Stimulated activated CD4-positive, alpha-beta T cell treated with anti-CD3 and anti-CD28 coated beads, Interleukin-12 subunit alpha, Interleukin-12 subunit beta, amount 100 ng/mL, for 48 hours (primary cell): Measurements from ENCODE around the gene FBXO34.
"Not testable (repeated sequence)": the region's sequence is repeated elsewhere in the genome, so short reads cannot be mapped to it uniquely, and the experiment has no call there.

Source experiments
- DNase-seq, 3 donors: peaks; one replicate each; pipeline ENCODE4 v3.0.0-alpha.2; 2020; ENCODE audit warnings: low read depth in 2 of 3, low spot score in 1 of 3

Gene FBXO34

DNA sequence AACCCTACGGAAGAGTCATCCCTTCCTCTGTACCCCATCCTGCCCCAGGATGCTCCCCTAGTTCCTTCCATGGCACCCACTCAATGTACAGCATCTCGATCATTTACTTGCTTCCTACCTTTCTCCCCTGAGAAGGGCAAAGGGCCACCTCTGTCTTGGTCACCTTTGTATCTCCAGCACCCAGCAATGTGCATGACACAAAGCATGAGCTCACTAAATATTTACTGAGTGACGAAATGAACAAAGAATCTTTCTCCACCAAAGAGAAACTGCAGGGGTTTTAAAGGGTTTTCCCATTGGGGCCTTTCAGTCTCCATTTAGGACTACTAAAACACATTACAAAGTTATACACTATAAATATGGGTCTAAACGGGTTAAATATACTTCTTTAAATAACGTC lies 109.8 kb downstream of the FBXO34 start:
- no peak for DNase-seq

DNA sequence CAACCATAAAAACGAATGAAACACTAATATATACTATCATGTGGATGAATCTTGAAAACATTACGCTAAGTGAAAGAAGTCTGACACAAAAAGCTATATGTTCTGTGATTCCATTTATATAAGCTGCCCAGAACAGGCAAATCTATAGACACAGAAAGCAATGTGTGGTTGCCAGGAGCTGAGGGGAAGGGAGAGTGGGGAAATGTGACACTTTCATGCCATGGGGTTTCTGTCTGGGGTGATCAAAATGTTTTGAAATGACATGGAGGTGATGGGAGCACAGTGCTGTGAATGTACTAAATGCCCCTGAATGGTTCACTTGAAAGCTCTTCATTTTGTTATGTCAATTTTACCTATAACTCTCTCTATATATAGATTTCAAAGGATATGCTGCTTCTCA lies 110.3 kb downstream of the FBXO34 start:
- no peak for DNase-seq

DNA sequence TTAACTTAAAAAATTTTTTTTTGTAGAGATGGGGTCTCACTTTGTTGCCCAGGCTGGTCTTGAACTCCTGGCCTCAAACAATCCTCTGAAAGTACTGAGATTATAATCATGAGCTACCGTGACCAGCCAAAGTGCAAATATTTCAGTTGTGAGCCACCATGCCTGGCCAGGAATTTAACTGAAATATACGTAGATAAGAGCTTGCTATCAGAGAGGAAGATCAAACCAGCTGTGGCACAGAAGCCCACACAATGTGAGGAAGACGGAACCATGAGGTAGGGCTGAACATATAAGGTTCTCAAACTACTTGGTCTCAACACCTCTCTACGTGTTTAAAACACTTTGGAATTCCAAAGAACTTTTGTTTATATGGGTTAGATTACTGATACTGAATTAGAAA lies 111.3 kb downstream of the FBXO34 start:
- DNase-seq = no peak

DNA sequence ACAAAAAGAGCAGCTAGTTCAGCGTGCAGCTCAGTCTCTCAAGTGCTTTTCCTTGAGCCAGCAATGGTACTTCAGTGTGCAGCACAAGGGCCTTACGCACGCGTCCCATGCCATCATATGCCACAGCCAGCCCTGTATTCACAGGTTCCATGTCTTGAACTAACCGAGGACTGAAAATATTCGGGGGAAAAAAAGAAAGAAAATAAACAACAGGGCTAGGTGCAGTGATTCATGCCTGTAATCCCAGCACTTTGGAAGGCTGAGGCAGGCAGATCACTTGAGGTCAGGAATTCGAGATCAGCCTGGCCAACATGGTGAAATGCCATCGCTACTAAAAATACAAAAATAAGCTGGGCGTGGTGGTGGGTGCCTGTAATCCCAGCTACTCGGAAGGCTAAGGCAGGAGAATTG lies 111.8 kb downstream of the FBXO34 start:
- DNase-seq = not testable (repeated sequence)

DNA sequence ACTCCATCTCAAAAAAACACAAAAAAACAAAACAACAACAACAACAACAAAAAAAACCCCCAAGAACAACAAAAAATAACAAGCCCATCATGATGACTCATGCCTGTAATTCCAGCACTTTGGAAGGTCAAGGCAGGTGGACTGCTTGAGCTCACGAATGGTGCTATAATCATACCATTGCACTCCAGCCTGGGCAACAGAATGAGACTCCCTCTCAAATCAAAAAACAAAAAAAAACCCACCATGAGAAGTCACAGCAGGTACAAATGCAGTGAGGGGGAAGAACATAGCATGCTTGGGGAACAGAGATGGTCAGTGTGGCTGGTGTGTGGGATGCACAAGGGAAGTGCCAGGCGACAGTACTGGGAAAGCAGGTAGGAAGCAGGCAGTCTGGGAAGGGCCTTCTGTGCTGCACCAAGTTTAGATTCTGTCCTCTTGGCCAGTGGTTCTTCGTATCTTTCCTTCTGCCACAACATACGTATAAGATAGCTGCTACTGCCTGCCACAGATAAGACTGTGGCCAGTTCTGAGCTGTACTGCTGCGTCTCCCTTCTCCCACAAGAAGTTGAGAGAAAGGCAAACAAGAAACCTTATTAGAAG lies 112.4 kb downstream of the FBXO34 start:
- no peak for DNase-seq

DNA sequence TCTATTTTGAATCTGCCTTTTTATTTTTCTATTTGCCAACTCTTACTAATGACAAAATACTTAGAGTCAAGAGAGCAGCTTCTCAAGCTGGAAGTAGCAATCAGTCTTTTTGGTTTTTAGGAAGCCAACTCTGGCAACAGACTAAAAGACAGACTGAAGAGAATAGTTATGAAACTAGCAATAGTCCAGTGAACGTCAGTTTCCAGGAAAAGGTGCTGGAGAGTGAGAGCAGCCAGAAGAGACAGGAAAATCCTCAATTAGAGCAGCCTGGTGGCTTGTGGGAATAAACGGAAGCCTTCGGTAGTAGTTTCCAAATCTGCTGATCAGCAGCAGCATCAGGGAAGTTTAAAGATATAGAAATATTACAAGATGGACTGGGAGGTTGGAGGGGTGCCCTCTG lies 113.3 kb downstream of the FBXO34 start:
- no peak for DNase-seq

DNA sequence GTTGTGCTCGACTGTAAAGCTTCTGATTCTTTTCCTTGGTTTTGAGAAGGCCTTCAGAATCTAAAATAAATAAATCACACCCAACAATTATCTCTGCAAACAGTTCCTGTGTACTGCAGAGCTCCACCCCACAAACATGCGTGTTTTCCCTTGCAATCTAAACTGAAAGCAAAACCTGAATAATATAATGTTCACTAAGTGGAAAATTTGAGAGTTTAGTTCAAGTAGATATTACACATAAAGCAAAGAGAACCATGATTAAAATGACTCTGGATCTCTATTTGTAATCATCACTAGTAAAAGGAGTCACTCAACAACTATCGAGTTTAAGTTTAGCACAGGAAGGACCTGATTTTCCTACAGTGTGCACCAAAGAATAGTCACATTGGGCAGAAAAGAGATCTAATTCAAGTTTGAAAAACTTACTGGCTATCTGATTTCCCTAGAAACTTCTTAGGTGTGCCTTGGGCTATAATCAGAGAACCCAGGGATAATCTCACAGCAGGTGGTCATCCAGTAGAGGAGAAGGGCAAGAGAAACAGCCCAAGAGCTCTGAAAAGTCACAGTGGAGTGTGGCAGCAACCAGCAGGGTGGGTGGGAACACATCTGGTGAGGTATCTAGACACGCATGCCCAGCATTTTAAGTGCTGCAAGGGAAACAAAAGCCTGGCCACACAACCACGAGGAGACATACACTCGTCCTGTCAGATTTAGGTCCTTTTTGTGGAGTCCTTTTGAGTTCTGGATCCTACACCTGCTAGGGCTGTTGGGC lies 115.0 kb downstream of the FBXO34 start:
- no peak for DNase-seq

DNA sequence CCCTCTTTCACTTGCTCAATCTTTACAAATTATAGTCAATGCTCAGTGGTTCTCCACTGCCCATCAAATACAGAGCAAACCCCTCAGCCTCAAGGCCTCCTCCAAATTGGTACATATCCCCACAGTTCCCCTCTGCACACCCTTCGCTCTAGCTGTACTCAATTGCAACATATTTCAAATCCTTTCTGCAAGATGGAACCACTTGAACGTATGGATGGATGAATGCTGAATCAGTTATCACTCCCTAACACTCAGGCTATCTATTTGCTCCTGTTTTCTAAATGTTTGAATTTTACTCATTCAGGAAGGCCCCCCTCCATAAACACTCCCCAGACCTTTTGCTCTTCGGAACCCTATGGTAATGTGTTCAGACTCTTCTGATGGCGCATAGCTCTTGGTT lies 115.9 kb downstream of the FBXO34 start:
- DNase-seq = no peak

DNA sequence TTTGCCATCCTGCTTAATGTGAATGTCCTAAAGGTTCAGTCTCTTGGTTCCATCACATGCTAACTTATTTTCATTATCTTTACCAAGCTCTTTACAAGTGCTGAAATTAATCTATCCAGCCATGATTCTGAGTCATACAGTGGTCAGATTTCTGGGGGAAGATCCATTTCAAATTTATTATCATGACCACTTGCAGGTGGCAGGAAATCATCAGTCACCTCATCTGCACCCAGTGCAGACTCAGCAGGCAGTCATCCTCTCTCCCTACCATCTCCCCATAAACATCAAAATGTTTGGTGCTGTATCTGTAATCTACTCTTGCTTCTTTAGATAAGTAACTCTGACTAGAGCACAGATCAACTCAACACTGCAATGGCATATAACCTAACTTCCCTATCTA lies 116.9 kb downstream of the FBXO34 start:
- no peak for DNase-seq

DNA sequence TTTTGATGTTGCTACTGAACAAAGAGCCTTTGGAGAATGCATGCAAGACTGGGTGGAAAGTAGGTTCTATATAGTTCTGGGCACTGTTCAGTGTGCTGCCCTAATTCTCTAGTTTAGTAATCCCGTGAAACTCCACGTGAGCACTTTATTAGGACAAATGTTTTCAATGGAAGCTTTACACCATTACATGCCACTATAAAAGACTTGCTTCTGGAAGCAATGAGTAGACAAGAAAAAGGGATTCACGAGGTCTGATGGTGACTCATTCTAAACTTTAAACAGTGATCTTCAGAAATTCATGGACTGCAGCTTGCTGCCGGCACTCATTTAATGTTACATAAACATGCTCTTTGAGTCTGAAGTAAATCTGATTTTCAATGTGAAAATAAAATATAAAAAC lies 118.1 kb downstream of the FBXO34 start:
- no peak for DNase-seq

DNA sequence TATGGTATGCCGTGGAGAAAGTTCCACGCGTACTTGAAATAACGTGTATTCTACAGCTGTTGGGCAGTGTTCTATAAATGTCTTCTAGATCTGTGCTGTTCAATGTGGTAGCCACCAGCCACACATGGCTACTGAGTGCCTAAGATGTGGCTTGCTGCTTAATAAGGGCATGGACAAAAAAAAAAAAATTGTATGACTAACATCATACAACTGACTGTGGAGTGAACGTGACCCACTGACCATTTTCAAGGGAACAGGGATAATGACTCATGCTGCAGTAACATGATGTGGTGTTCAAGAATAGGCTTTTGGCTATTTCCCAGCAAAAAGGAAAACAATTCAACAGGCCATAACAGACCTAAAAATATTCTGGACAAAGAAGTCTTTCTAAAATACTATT lies 127.5 kb downstream of the FBXO34 start:
- no peak for DNase-seq

DNA sequence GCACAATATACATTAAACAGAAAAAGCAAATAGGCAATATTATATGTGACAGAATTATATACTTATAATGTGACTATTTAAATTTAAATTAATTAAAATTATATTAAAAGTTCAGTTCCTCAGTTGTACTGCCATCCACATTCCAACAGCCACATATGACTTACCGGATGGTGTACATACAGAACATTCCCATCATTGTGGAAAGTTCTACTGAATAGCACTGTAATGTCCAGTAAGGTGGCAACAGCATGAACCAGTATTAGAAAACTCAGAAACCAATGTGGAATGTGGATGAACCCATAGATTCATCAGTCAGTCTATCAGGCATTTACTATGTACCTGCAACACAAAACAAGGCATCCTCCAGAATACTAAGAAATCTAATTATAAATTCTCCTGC lies 128.0 kb downstream of the FBXO34 start:
- no peak for DNase-seq

DNA sequence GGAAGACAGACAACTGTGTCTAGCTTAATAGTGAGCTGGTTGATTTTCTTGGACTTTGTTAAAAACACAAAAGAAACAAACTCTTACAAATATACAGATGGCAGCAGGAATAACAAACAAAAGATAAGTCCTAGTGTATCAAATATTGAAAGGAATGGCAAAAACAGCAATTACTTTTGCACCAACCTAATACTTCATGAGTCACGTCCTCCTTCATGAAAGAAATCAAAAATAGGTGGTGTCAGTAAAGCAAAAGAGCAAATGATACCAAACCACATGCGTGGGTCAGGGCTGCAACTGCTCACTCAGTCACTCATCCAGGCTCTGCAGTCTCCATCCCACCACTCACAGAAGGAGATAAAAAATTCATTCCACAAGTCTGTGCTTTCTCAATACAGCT lies 128.6 kb downstream of the FBXO34 start:
- no peak for DNase-seq

DNA sequence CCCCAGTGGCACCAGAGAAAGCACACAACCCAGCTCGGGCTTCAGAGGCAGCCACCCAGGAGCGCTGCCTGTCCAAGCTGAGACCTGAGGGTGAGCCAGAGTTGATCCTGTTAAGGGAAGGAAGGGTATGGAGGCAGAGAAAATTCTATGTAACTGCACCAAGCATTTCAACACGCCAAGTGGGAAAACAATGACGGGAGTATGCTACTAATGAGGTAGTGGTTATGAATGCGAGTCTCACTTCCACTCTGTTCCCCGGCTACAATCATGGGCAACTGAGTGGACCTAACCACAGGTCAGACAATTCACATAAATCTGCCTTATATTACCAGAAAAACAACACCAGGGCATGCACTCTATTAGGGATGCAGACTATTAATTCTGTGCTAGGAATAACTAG lies 130.5 kb downstream of the FBXO34 start:
- DNase-seq = no peak
